ENCODE data around the gene GDF10. TPM values are rescaled to one million over a fixed set of nuclear protein-coding genes. Genes with fewer than 3 reads are reported as not detected.

The GDF10 gene
- total and polyA plus RNA-seq, 4 donors, result 2.3 to 34.7 (median 16.6) TPM

DNA sequence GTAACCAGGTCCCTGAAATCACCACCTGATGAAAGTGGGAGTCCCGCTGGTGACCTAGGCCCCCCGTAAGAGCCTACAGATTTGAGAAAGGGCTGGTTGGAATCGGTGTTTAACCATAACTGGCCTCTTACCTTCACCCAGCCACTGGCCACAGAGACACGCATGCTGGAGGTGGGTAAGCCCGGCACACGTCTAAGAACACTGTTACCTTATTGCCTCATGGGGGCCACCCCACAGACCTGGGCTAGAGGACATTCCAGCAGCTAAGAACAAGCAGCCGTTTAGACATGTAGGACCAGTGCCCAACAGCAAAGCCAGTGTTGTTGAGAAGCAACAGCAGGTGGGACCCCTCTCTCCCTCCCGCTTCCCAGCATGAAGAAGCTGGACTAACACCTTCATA, 19.8 kb downstream of the GDF10 start:
- TF ChIP-seq, protein P1, sequence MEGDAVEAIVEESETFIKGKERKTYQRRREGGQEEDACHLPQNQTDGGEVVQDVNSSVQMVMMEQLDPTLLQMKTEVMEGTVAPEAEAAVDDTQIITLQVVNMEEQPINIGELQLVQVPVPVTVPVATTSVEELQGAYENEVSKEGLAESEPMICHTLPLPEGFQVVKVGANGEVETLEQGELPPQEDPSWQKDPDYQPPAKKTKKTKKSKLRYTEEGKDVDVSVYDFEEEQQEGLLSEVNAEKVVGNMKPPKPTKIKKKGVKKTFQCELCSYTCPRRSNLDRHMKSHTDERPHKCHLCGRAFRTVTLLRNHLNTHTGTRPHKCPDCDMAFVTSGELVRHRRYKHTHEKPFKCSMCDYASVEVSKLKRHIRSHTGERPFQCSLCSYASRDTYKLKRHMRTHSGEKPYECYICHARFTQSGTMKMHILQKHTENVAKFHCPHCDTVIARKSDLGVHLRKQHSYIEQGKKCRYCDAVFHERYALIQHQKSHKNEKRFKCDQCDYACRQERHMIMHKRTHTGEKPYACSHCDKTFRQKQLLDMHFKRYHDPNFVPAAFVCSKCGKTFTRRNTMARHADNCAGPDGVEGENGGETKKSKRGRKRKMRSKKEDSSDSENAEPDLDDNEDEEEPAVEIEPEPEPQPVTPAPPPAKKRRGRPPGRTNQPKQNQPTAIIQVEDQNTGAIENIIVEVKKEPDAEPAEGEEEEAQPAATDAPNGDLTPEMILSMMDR (IDR thresholded peaks at IDR 0.05; ENCODE audit: control extremely low read depth, extremely low read depth), result no peak
- DNase-seq (no peak), ATAC-seq (ENCODE audit: insufficient read depth, low FRiP score) (no peak)
- no peak overlapping the region for H3K9ac ChIP-seq (ENCODE audit: insufficient read depth in 1 of 2, low read length in 2 of 2)
- no peaks in the 10 kb centered on the region for H3K27me3 ChIP-seq (ENCODE audit: control insufficient read depth in 3 of 3, insufficient read depth in 3 of 3, low read length in 2 of 3)
- H3K36me3 ChIP-seq (ENCODE audit: control insufficient read depth in 4 of 4, insufficient read depth in 4 of 4, low read length in 4 of 4), result peaks cover 0 to 7% (median 0%) of the 10 kb centered on the region in 4 donors
- H3K9me3 ChIP-seq (ENCODE audit: control insufficient read depth in 4 of 4, insufficient read depth in 3 of 4, low read length in 3 of 4), result no peaks in the 10 kb centered on the region
- no peak overlapping the region for H3K27ac ChIP-seq (ENCODE audit: low read depth in 1 of 2, low read length in 1 of 2)
- 87 to 92% methylated on average over 8 of the region's 8 CpGs for WGBS, 2 donors
- no peak overlapping the region for H3K4me3 ChIP-seq
- peaks cover 0 to 31% (median 3%) of the 10 kb centered on the region in 5 donors for H3K4me1 ChIP-seq (ENCODE audit: control insufficient read depth in 5 of 5, insufficient read depth in 5 of 5, low read length in 5 of 5)

DNA sequence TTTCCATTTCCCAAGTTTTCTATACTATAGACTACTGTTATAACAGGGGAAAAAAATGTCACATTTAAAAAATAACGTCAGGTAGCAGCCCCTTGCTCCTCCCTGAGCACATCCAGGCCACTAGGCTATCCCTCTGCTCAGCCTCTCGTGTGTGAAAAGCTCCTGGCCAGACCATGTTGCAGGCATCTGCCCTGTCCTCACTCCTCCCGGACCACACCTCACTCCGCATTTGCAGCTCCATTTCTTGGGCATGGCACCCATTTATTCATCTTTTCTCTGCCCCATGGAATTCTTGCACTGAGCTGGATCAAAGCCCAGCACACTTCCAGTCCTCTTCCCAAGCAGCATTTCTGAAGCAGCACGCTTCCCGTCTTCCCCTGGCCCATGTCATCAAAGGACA, 20.8 kb downstream of the GDF10 start:
- H3K9ac ChIP-seq (ENCODE audit: insufficient read depth in 1 of 2, low read length in 2 of 2), result no peak overlapping the region
- DNase-seq (peak in 1 of 3 donors; percentile 25), ATAC-seq (ENCODE audit: insufficient read depth, low FRiP score) (no peak)
- H3K27ac ChIP-seq (ENCODE audit: low read depth in 1 of 2, low read length in 1 of 2), result no peak overlapping the region
- peaks cover 0 to 31% (median 3%) of the 10 kb centered on the region in 5 donors for H3K4me1 ChIP-seq (ENCODE audit: control insufficient read depth in 5 of 5, insufficient read depth in 5 of 5, low read length in 5 of 5)
- 67 to 86% methylated on average over 6 of the region's 6 CpGs for WGBS, 2 donors
- H3K9me3 ChIP-seq (ENCODE audit: control insufficient read depth in 4 of 4, insufficient read depth in 3 of 4, low read length in 3 of 4), result peaks cover 0 to 2% (median 0%) of the 10 kb centered on the region in 4 donors
- H3K27me3 ChIP-seq (ENCODE audit: control insufficient read depth in 3 of 3, insufficient read depth in 3 of 3, low read length in 2 of 3), result no peaks in the 10 kb centered on the region
- TF ChIP-seq, protein P1 (IDR thresholded peaks at IDR 0.05; ENCODE audit: control extremely low read depth, extremely low read depth), result no peak
- no peak overlapping the region for H3K4me3 ChIP-seq
- H3K36me3 ChIP-seq (ENCODE audit: control insufficient read depth in 4 of 4, insufficient read depth in 4 of 4, low read length in 4 of 4), result no peaks in the 10 kb centered on the region

DNA sequence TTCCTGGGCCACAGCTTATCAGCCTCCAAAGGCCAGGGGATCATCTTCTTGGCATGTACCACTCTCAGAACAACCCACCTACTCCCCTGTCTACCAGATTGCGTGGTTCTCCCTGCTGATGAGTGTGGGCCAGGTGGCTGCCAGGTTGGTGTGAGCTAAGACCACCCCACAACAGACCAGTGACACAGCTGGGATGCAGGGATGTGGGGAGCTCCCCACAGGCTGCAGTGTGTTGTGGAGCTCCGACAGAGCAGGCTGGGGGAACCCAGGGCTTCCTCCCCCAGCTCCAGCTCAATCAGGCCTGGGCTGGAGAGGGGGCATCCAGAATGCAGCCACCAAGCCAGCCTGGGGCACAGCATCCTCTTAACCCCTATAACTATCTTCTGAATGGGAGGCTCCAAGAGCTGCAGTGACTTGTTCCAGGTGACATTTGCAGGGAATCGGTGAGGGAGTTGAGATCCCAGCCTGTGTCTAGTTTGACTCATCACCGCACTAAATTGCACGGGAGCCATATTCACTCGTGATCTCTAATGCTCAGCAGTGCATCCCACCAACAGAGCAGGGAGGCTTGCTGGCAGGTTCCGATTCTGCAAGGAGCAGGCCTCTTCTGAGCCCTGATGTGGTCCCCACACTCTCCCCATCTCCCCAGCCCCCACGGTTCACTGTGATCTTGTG, 21.7 kb downstream of the GDF10 start:
- no peak for DNase-seq
- Histone ChIP-seq H3K36me3 (ENCODE audit: control insufficient read depth in 4 of 4, insufficient read depth in 4 of 4, low read length in 4 of 4) (no peaks in the 10 kb centered on the region), H3K27ac (ENCODE audit: low read depth in 1 of 2, low read length in 1 of 2) (no peak overlapping the region), H3K4me3 (no peak overlapping the region), H3K9me3 (ENCODE audit: control insufficient read depth in 4 of 4, insufficient read depth in 3 of 4, low read length in 3 of 4) (peaks cover 0 to 2% (median 0%) of the 10 kb centered on the region in 4 donors), H3K9ac (ENCODE audit: insufficient read depth in 1 of 2, low read length in 2 of 2) (no peak overlapping the region), H3K27me3 (ENCODE audit: control insufficient read depth in 3 of 3, insufficient read depth in 3 of 3, low read length in 2 of 3) (no peaks in the 10 kb centered on the region), H3K4me1 (ENCODE audit: control insufficient read depth in 5 of 5, insufficient read depth in 5 of 5, low read length in 5 of 5) (peaks cover 0 to 31% (median 4%) of the 10 kb centered on the region in 5 donors)
- ATAC-seq (ENCODE audit: insufficient read depth, low FRiP score), result no peak
- WGBS, 2 donors, result 85 to 92% methylated on average over 8 of the region's 8 CpGs
- TF ChIP-seq, protein P1 (IDR thresholded peaks at IDR 0.05; ENCODE audit: control extremely low read depth, extremely low read depth), result no peak
